Measurements from ENCODE around the gene LARGE1. TPM values are rescaled to one million over a fixed set of nuclear protein-coding genes. Genes with fewer than 3 reads are reported as not detected.

The LARGE1 gene
- total and polyA plus RNA-seq, 2 of the 8 experiments (the other 6 are each of a cell fraction or from before 2014, with no cell fraction given) = 43.7 to 83.0 TPM

DNA sequence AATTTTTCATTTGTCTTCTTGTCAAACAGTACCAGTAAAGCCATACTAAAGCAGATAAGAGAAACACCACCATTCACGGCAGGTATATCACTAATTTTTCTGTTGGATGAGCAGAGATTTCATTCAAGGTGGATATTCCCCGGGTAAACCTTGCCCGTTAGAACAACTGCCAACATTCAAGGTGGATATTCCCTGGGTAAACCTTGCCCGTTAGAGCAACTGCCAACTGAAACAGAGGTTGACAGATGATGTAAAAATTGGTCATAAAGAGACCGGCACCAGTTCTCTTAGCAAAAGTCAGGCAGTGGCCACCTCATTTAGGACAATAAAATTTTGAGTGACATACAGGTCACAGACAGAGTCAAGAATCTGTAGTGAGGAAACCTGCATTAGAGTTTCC is 438.7 kb downstream of the LARGE1 start:
- Histone ChIP-seq H4K5ac (ENCODE audit: insufficient read length, low read depth, low read length) (no peak overlapping the region), H2AFZ (ENCODE audit: low read length) (no peak overlapping the region), H2BK5ac (ENCODE audit: low read depth, low read length) (no peak overlapping the region), H3K27me3 (replicated peaks in 1 of 4; ENCODE audit: control insufficient read depth in 3 of 4, extremely low read depth in 1 of 4, insufficient read depth in 3 of 4, low read length in 3 of 4) (no peaks in the 10 kb centered on the region), H3K56ac (replicated peaks; ENCODE audit: insufficient read length, low read depth, low read length) (no peak overlapping the region), H3K79me2 (ENCODE audit: control insufficient read depth in 1 of 2, insufficient read depth in 2 of 2, low read length in 2 of 2) (peaks cover 0 to 4% of the 10 kb centered on the region in 2 experiments; a peak in 1 of 4 replicates), H4K91ac (replicated peaks; ENCODE audit: insufficient read length, low read length) (no peak overlapping the region), H3K14ac (ENCODE audit: insufficient read length) (no peak overlapping the region), H3K23ac (ENCODE audit: insufficient read length) (no peak overlapping the region), H3K36me3 (ENCODE audit: control insufficient read depth in 2 of 4, insufficient read depth in 4 of 4, low read length in 3 of 4) (no peaks in the 10 kb centered on the region), H2BK20ac (ENCODE audit: low read length) (no peak overlapping the region), H3K4ac (replicated peaks; ENCODE audit: insufficient read length, low read depth, low read length) (no peak overlapping the region), H3K4me3 (ENCODE audit: extremely low read depth in 1 of 4, insufficient read depth in 2 of 4, low read depth in 3 of 4, low read length in 4 of 4) (no peak overlapping the region), H2AK5ac (ENCODE audit: low read depth, low read length) (no peak overlapping the region), H3K9ac (replicated peaks in 1 of 4; ENCODE audit: extremely low read depth in 1 of 4, low read depth in 3 of 4, low read length in 3 of 4) (no peak overlapping the region), H3K23me2 (ENCODE audit: low read depth, low read length) (no peaks in the 10 kb centered on the region), H3K79me1 (ENCODE audit: low read depth, low read length) (0 out of 2 replicates have a peak, but pooled peaks cover 2% of the 10 kb centered on the region), H3K27ac (ENCODE audit: low read depth, low read length) (no peak overlapping the region), H2BK120ac (replicated peaks; ENCODE audit: low read depth, low read length) (no peak overlapping the region), H4K8ac (ENCODE audit: extremely low read depth, insufficient read depth, low read length) (no peak overlapping the region), H3K4me2 (ENCODE audit: insufficient read depth in 1 of 2, low read depth in 2 of 2, low read length in 2 of 2) (no peak overlapping the region), H3K18ac (ENCODE audit: extremely low read depth, low read length) (no peak overlapping the region), H4K20me1 (replicated peaks in 1 of 2; ENCODE audit: control insufficient read depth in 1 of 2, insufficient read depth in 2 of 2, low read length in 2 of 2) (peaks cover 0 to 2% of the 10 kb centered on the region in 2 experiments), H2BK12ac (ENCODE audit: low read depth, low read length) (no peak overlapping the region), H3K4me1 (replicated peaks in 1 of 4; ENCODE audit: control insufficient read depth in 3 of 4, insufficient read depth in 4 of 4, low read length in 3 of 4) (peaks cover 3 to 13% (median 5%) of the 10 kb centered on the region in 4 experiments; a peak in 5 of 7 replicates), H2BK15ac (ENCODE audit: low read length) (no peak overlapping the region), H3K9me3 (ENCODE audit: insufficient read depth in 2 of 2, low read depth in 1 of 2, low read length in 1 of 2) (no peaks in the 10 kb centered on the region)
- no peak for TF ChIP-seq NRF1 (IDR thresholded peaks at IDR 0.05; ENCODE audit: low read depth, low read length)
- no peak for DNase-seq (ENCODE audit: low read depth in 1 of 2, low spot score in 2 of 2)
- no peak for FAIRE-seq
- CTCF ChIA-PET (ENCODE audit: partially characterized antibody) = no interaction called here
- POLR2A ChIA-PET (ENCODE audit: partially characterized antibody) = no interaction called here
- WGBS, 2 experiments (ENCODE audit: extremely low coverage in 1 of 2, insufficient coverage in 1 of 2, insufficient read length in 1 of 2, insufficient replicate concordance in 2 of 2, low coverage in 1 of 2, low lambda C conversion rate in 2 of 2, missing lambda C conversion rate in 1 of 2) = 78% methylated on average over 5 of the region's 5 CpGs; no CpG with 5 or more reads in 1 of the 2 experiments
